ENCODE measurements around the gene KNTC1.

DNA sequence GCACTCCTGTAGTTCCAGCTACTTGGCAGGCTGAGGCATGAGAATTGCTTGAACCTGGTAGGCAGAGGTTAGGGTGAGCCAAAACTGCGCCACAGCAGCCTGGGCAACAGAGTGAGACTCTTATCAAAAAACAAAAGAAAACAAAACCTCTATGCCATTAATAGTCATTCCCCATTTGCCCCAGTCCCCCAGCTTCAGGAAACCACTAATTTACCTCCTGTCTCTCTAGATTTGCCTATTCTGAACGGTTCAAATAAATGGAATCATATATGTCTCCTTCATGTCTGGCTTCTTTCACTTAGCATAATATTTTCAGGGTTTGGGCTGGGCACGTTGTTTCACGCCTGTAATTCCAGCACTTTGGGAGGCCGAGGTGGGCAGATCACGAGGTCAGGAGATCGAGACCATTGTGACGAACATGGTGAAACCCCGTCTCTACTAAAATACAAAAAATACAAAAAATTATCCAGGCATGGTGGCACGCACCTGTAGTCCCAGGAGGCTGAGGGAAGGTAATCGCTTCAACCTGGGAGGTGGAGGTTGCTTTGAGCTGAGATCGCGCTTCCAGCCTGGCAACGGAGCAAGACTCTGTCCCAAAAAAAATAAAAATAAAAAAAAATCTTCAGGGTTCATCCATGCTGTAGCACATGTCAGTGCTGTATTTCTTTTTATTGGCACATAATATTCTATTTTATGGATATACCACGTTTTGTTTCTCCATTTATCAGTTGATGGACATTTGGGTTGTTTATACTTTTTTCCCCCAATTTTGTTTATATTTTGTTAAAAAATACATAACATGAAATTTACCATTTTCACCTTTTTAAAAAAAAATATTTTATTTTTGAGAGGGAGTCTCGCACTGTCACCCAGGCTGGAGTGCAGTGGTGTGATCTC is 31.9 kb downstream of the KNTC1 start:
- TF ChIP-seq, protein P1, sequence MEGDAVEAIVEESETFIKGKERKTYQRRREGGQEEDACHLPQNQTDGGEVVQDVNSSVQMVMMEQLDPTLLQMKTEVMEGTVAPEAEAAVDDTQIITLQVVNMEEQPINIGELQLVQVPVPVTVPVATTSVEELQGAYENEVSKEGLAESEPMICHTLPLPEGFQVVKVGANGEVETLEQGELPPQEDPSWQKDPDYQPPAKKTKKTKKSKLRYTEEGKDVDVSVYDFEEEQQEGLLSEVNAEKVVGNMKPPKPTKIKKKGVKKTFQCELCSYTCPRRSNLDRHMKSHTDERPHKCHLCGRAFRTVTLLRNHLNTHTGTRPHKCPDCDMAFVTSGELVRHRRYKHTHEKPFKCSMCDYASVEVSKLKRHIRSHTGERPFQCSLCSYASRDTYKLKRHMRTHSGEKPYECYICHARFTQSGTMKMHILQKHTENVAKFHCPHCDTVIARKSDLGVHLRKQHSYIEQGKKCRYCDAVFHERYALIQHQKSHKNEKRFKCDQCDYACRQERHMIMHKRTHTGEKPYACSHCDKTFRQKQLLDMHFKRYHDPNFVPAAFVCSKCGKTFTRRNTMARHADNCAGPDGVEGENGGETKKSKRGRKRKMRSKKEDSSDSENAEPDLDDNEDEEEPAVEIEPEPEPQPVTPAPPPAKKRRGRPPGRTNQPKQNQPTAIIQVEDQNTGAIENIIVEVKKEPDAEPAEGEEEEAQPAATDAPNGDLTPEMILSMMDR (conservative IDR thresholded peaks at IDR 0.05; ENCODE audit: low read length): no peak
- no peak for TF ChIP-seq EZH2phosphoT487 (IDR thresholded peaks at IDR 0.05; ENCODE audit: borderline replicate concordance, low read depth, low read length)
